ENCODE measurements around the gene ZIM2.

Gene ZIM2

GRCh38 chr19:56839652-56840450 is 675 bp downstream of the ZIM2 start:
- FAIRE-seq (no peak), DNase-seq (ENCODE audit: low spot score) (peak; percentile 87)

GRCh38 chr19:56838909-56839651 is 1.4 kb downstream of the ZIM2 start:
- FAIRE-seq (peak; percentile 98), DNase-seq (ENCODE audit: low spot score) (peak; percentile 86)

- DNase-seq (ENCODE audit: low spot score) (peak; percentile 77), FAIRE-seq (peak; percentile 48)
Measured at GRCh38 chr19:56838024-56838908, 2.3 kb downstream of the ZIM2 start.

GRCh38 chr19:56837492-56838023 is 3.0 kb downstream of the ZIM2 start:
- FAIRE-seq (peak; percentile 91), DNase-seq (ENCODE audit: low spot score) (peak; percentile 80)

- DNase-seq (ENCODE audit: low spot score) (peak; percentile 57), FAIRE-seq (no peak)
Measured at GRCh38 chr19:56837004-56837403, 3.5 kb downstream of the ZIM2 start.

GRCh38 chr19:56836059-56836458 is 4.5 kb downstream of the ZIM2 start:
- FAIRE-seq: no peak
- DNase-seq (ENCODE audit: low spot score): no peak

GRCh38 chr19:56835401-56835800 is 5.1 kb downstream of the ZIM2 start:
- no peak for FAIRE-seq
- DNase-seq (ENCODE audit: low spot score): no peak

- FAIRE-seq (no peak), DNase-seq (ENCODE audit: low spot score) (no peak)
Measured at GRCh38 chr19:56834564-56835375, 5.8 kb downstream of the ZIM2 start.

- DNase-seq (ENCODE audit: low spot score): no peak
- FAIRE-seq: no peak
Measured at GRCh38 chr19:56832352-56832928, 8.1 kb downstream of the ZIM2 start.

GRCh38 chr19:56831255-56831654 is 9.3 kb downstream of the ZIM2 start:
- no peak for FAIRE-seq

GRCh38 chr19:56829596-56829995 is 10.9 kb downstream of the ZIM2 start:
- FAIRE-seq (no peak), DNase-seq (ENCODE audit: low spot score) (no peak)

More at GRCh38 chr19:56831255-56831654, 9.3 kb downstream of the ZIM2 start:
- DNase-seq (ENCODE audit: low spot score): no peak

- DNase-seq (ENCODE audit: low spot score) (no peak), FAIRE-seq (no peak)
Measured at GRCh38 chr19:56827708-56828107, 12.8 kb downstream of the ZIM2 start.

GRCh38 chr19:56823956-56824355 is 16.6 kb downstream of the ZIM2 start:
- FAIRE-seq (no peak), DNase-seq (ENCODE audit: low spot score) (no peak)

- no peak for FAIRE-seq
- DNase-seq (ENCODE audit: low spot score): no peak
Measured at GRCh38 chr19:56823417-56823816, 17.1 kb downstream of the ZIM2 start.

- FAIRE-seq (no peak), DNase-seq (ENCODE audit: low spot score) (no peak)
Measured at GRCh38 chr19:56822755-56823154, 17.8 kb downstream of the ZIM2 start.

- DNase-seq (ENCODE audit: low spot score) (no peak), FAIRE-seq (no peak)
Measured at GRCh38 chr19:56821675-56822074, 18.9 kb downstream of the ZIM2 start.

- no peak for DNase-seq (ENCODE audit: low spot score)
- FAIRE-seq: no peak
Measured at GRCh38 chr19:56821209-56821608, 19.3 kb downstream of the ZIM2 start.

- DNase-seq (ENCODE audit: low spot score) (no peak), FAIRE-seq (no peak)
Measured at GRCh38 chr19:56819166-56819565, 21.4 kb downstream of the ZIM2 start.

- no peak for FAIRE-seq
Measured at GRCh38 chr19:56814656-56815055, 25.9 kb downstream of the ZIM2 start.

GRCh38 chr19:56813531-56813930 is 27.0 kb downstream of the ZIM2 start:
- FAIRE-seq (no peak), DNase-seq (ENCODE audit: low spot score) (no peak)

More at GRCh38 chr19:56814656-56815055, 25.9 kb downstream of the ZIM2 start:
- DNase-seq (ENCODE audit: low spot score): no peak
